HG03432 (cell line): ENCODE measurements around the gene TMEM147.
A peak's percentile ranks its signal among the peaks of the same experiment; 100 is the strongest.

Experiments
- ATAC-seq: cut with Tn5 transposase; IDR thresholded peaks from one replicate; pipeline ENCODE4 v1.9.1; 2021; ENCODE audit warnings: mild to moderate bottlenecking, moderate library complexity; ENCODE audit not compliant: unreplicated experiment

The TMEM147 gene, protein sequence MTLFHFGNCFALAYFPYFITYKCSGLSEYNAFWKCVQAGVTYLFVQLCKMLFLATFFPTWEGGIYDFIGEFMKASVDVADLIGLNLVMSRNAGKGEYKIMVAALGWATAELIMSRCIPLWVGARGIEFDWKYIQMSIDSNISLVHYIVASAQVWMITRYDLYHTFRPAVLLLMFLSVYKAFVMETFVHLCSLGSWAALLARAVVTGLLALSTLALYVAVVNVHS

DNA sequence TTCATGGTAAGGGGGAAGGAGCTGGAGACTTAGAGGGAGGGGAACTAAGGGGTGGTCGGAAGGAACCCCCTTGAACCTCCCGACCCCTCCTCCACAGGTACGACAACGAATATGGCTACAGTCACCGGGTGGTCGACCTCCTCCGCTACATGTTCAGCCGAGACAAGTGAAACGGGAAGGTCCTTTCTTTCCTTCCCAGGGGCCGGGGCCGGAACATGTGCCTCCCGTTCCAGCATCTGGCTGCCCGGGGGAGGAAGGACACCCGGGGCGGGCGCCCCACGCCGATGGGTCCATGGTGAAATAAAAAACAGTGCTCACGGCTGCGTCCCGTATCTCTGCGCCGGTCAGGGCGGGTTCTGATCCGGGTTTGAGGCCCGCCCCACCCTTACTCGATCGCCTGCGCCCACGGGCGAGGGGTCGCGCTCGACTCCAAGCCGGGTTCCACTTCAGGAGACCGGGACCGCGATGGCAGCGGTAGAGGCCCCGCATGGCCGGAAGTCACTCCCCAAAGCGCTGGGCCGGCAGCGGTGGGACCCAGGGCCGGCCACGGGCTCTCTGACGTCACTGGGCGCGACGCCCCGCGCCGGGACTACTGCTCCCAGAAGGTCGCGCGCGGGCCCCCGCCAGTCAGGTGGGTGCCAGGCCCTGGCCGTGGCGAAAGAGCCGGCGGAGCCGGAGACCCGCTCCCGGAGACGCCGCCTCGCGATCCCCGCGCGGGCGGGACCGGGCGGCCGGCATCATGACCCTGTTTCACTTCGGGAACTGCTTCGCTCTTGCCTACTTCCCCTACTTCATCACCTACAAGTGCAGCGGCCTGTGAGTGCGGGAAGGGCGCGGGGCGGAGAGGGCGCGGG is at the start of gene TMEM147:
Gene TMEM147, plus strand, starts transcription at position 626 of the 854 bp plus-strand sequence. Its CDS starts 114 bp downstream, at position 740.
- peak; percentile 83 for ATAC-seq

DNA sequence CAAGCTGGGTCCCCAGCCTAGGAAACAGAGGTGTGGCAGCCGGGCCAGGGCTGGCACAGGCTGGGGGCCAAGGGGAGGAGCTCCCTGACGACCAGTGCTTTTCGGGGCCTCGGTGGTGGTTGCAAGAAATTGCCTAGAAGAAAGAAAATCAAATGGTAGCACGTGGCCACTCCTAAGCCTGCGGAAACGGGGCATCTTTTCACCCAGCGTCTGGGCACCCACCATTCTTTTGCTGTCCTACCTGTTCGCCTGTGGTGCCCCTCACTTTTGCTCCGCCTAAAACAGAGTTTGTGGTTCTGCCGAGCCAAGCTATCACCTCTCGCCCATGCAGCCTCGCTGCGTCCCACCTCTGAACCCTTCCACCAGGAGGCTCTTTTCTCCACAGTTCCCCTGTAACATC is 48.0 kb upstream of the TMEM147 start:
- ATAC-seq, result no peak

DNA sequence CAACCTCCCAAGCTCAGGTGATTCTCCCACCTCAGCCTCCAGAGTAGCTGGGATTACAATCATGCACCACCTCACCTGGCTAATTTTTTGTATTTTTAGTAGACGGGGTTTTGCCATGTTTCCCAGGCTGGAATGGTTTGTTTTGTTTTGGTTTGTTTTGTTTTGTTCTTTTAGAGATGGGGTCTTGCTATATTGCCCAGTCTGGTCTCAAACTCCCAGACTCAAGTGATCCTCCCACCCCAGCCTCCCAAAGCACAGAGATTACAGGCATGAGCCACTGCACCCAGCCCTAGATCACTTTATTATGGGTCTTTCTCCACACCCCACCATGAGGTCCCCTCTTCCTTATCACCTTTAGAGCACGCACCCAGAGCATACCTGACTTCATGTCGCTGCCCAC is 47.2 kb upstream of the TMEM147 start:
- ATAC-seq, result no peak

DNA sequence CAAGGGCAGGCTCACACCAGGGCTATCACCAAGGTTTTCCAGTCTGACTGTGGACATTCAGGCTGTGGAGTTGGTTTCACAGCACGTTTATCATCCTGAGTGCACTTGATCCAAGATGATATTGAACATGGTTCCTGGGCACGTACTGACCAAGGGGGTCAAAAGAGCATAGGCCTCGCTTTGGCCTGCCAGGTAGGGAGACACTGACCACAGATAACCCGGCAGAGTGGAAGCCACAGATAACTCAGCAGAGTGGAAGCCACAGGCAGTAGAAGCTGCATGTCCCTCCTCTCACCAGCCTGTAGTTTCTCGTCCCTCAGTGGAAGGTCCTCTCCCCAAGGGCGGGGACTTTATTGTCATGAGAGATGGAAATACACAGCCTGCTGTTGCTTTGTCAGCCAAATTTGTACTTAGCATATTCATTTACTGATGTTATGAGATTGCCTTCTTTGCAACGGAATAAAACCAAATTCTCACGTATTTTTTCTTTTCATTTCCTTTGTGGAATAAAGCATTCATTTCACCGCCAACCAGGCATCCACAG is 46.4 kb upstream of the TMEM147 start:
- no peak for ATAC-seq

DNA sequence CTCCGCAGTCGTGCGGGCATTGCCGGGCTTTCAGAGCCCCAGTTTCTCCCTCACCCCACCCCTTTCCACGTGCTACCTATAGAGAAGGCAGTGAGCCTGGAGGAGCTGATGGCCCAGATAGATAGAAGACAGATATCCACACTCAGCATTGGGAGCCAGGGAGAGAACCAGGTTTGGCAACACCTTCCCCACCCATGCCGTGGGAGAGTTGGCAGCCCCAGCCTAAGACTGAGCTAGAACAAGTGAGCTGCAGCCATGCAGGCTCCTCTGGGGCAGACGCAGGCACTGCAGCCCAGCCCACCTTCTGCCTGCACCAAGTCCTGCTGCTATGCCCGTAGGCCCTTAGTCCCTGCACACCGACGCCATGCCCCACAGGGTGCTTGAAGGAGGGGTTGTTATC is 44.8 kb upstream of the TMEM147 start:
- ATAC-seq, result no peak

DNA sequence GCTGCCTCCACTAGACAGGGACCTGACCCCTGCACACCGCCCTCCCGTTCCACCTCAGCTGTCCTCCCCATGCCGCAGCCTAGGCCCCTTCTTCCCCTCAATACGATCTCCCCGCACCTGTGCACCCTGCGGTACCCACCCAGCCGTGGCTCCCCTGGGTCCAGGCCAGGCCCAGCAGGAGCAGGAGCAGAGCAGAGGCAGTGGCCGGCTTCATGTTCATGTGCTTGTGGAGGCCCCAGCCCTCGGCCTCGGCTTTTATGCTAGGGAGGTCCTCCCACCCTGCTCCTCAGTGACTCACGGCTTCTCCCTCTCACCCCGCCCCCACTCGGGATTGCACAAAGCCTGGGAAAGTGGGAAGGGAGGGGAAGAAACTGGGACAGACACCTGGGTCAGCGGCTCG is 43.7 kb upstream of the TMEM147 start:
- ATAC-seq, result no peak

DNA sequence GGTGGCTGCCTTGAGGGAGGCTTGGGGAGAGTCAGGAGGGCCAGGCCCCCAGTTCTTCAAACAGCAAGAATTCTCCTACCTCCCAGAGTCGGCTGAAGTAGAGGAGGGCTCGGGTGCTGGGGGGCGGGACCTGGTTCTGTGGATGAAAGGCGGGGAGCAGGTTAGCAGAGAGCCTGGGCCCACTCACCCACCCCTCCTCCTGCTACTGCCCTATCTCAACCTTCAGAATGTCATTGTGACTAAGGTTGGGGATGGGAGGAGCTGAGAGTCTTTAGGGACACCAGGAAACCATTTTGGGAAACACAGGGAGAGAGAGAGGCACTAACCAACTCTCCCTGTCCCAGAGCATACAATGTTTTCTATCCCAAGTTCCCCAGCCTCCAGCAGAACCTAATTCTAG is 42.7 kb upstream of the TMEM147 start:
- no peak for ATAC-seq

DNA sequence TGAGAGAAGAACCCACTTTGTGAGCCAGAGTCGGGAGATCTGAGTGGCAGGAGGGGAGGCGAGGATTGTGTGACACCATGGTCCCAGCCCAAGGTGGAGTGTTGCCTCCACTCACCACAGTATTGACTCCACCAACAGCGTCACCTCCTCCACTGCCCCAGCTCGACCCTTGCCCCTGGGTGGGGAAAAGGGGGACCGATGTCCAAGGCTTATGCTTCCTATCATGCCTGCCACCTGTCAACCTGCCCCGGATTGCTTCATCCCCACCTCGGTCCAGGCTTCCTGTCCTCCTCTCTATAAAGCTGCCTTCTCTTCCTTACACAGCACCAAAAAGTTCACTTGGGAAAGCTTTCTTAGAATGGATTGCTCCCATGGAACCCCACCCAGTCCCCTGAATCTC is 39.4 kb upstream of the TMEM147 start:
- ATAC-seq, result no peak

DNA sequence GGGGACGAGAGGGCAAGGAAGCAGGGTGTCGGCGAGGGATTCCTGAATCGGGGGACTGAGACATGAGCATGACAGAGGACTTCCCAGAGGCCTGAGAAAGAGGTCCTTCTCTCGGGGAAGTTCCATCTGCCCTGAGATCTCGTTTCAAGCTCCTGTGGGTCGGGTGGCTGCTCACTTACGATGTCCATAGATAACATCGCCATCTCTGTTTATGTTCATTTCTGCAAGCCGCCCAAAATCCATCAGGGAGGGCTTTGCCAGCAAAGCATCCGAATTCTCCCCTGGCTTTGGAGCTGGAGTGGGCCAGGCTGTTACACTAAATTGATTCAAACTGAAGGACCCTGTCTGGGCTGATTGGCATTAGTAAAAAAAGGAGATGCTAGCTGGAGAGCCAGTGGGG is 37.9 kb upstream of the TMEM147 start:
- ATAC-seq, result no peak

DNA sequence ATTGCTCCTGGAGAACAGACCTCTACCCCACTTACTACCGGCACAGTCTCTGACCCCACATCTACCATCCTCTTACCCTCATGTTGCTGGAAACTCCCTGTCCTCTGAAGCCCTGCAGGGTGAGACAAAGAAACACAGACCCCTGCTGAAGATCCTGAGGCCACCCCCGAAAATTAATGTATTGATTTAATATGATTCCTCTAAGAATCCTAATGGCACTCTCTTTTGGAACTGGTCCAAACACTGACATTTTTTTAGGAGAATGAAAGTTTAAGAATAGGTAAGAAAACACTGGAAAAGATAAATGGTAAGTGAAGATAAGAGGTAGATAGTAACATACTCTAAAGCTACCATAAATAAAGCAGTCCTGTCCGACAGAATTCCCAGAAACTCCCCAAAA is 37.3 kb upstream of the TMEM147 start:
- no peak for ATAC-seq

DNA sequence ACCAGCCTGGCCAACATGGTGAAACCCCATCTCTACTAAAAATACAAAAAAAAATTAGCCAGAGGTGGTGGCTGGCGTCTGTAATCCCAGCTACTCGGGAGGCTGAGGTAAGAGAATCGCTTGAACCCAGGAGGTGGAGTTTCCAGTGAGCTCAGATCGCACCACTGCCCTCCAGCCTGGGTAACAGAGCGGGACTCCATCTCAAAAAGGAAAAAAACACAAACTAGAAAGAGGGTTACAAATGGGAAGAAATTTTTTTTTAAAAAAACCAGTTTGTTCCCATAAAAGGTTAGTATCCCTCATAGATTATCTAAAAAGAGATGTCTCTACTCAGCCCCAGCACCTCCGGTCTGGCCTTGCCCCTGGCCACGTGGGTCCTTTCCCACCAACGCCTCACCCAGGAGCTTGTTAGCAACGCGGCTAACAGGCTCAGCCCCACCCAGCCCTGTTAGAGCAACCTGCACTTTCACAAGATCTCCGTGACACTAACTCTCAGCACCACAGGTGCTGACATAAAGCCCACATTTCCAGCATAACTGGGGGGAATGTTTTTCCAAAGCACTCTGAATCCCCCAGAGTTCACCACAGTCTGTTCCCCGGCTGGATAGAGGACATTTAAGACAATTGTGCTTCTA is 36.3 kb upstream of the TMEM147 start:
- no peak for ATAC-seq

DNA sequence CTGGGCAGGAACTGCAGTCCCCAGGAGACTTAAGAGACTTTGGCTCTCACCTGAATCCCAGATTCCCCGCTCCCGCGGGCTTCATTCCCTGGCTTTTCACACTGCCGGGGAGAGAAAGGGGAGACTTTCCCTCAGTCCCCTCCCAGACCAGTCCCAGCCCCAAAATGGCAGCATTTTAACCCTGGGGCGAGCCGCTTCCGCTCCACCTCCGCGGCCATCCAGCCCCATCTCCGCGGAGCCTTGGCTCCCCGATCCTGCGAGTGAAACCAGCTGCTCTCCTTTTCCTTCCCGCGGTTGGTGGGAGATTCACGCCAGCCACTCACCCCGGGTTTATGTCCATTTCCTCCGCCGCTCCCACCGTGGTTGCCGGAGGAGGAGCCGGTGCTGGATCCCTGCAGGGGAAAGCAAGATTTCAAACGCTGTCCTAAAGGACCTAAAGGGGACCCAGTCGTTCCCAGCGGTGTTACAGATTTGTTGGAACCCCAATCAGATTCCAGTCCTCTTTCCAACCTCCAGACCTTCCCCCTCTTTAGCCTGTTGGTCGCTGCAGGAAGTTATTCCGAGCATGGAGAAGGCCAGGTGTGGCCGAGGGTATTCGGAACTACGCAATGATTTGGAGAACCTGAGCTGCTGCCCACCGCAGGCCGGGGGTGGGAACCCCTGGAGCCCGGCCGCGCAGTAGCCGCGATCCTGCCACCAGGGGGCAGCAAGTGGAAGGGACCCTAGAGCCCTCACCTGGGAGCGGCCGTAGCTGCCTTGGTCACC is 35.4 kb upstream of the TMEM147 start:
- peak; percentile 64 for ATAC-seq

DNA sequence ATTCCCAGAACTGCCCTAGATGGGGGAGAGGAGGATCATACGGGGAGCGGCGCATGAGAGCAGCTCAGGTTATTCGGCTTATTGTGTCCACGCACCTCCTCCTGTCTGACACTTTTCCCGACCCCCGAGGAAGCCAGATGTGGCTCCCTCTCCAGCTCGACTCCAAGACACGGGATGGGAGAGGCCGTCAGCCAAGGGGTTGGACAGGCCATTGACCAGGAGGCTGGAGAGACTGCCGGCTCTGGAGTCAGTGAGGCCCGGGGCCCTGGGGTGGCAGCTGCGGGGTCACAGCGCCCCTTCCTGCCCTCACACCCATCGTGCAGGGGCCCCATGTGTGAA is 34.8 kb upstream of the TMEM147 start:
- ATAC-seq, result no peak

DNA sequence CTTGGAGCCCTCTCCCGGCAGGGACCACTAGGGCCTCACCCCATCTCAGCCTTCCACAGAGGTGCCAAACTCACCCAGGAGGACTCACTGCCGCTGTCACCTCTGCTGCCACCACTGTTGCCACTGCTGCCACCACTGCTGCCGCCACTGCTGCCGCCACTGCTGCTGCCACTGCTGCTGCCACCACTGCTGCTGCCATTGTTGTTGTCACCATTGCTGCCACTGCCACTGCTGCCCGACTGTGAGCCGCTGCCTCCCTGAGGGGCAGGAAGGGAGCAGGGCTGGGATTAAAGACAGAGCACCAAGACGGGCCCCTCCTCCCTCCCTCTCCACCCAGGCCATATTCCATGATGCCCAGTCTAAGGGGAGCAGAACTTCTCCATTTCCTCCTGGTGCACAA is 34.1 kb upstream of the TMEM147 start:
- no peak for ATAC-seq

DNA sequence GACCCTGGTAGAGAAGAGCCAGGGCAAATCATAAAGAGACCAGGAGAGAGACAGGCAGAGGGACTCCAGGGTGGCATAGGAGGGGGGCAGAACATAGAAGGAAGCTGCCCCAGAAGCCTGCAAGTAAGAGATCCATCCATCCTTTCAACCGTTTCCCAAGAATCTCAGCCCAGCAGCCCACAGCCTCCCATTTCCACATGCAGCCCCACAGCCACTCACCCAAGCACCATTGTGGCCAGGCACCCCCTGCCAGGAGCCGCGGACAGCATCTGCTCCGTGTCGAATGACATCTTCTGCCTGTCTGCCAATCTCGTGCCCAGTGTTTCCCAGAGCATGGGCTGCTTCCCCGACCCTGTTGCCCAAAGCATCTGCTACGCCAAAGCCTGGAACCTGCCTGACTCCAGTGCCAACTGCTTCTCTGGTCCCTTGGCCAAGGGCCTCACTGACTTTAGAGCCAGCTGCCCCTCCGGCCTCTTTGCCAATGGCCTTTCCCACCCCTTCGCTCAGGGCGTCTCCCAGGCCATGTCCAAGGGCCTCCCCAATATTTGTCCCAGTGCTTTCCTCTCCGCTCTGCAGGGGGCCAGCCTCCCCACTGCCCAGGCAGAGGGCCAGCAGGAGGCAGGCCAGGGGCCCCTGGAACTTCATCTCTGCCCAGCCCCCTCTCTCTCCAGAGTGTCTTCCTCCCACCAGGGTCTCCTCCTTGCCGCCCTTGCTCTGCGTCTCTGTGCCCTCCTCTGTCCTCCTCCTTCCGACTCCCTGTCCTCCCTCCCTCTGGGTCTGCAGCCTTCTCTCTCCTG is 32.4 kb upstream of the TMEM147 start:
- ATAC-seq, result no peak

DNA sequence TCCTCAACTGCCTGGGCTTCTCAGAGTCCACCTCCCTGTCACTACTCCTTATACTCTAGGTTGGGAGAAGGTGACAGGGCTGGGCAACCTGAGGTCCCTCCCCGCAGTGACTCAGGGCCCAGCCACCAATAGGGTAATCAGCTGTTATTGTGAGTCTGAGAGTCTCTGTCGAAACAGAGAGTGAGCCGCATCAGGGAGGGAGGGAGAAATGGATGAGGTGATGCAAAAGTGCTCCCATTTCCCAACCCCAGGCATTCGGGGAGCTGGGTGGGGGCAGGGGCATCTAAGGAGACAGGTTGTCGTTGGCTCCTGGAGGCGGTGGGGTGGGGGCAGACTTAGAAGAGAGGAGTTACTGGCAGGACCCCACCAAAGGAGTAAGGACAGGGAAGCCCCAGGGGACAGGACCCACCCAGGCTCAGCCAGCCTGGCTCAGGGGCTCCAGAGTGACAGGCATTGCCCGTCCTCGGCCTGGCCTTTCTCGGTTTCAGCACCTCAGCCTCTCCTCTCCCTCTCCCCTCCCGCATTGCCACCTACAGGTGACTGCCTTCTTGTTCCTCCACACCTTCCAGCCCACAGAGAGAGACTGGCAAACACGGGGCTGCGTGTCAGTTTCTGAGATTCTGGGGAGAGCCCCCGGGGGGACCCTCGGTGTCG is 31.7 kb upstream of the TMEM147 start, which contains the start of gene DMKN:
Gene DMKN, minus strand, starts transcription at position 22 of the 654 bp plus-strand sequence. CDS start 174 bp downstream, outside the sequence.
- no peak for ATAC-seq

DNA sequence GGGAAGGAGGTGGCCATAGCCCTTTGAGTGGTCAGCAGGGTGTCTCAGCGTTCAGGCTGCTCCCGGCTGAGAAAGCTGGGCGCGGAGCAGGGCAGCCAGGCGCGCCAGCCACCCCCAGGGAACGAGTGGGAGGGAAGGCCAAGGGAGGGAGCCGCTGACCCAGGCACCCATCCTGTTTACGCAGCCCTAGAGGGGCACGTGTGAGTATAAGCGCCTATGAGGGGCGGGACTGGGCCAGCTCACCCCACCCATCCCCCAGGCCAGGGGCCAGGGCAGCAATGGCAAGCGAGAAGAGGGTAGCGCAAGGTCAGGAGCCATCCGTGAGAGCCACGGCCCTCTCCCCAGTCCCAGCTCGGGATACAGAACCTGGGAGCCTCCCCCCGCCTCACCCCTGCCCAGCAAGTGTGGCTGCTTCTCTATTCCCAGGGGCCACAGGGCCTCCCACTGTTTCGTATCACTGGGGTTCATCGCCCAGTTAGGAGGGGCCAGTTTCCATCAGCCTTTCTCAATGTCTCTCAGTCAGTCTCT is 31.1 kb upstream of the TMEM147 start:
- no peak for ATAC-seq

DNA sequence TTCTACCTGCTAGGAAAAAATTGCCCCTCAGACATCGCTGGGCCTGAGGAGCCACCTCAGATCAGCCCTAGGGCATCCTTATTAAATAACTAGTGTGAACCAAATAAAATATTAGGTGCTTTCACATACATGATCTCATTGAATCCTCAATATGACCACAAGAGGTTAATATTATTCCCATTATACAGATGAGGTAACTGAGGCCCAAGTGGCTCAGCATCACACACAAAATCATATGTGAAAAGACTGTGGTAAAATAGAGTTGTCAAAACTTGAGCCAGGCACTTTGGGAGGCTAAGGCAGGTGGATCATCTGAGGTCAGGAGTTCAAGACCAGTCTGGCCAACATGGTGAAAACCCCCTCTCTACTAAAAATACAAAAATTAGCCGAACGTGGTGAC is 29.1 kb upstream of the TMEM147 start:
- ATAC-seq, result no peak

DNA sequence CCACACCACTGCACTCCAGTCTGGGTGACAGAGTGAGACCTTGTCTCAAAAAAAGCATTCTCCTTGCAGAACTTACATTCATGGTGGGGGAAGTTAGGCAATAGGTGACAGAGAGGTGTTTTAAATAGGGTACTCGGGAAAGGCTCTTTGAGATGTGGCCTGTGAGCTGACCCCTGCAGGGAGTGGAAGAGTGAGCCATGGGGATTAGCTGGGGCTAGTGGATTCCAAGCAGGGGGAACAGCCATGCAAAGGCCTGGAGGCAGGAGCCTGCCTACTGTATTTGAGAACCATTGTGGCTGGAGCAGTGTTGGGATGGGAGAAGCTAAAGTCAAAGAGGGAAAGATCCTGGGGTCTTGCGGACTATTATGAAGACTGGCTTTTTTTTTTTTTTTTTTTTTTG is 28.1 kb upstream of the TMEM147 start:
- ATAC-seq, result no peak
